ENCODE results near the gene ACSBG1. TPM values are rescaled to one million over a fixed set of nuclear protein-coding genes. Genes with fewer than 3 reads are reported as not detected.

The ACSBG1 gene
- total and polyA plus RNA-seq, 10 of the 15 experiments (the other 5 are each of a cell fraction or from before 2014, with no cell fraction given): 0.11 to 0.75 (median 0.42) TPM

GRCh38 chr15:78195735-78196201 is 38.6 kb downstream of the ACSBG1 start:
- intact Hi-C loops (cut with micrococcal nuclease; ENCODE audit: unreplicated experiment) (loop anchor here (1.0 to 2.0 kb wide), 4 partner anchors 45 to 236 kb away; partner anchors contain the start of gene CIB2), in situ Hi-C loops (cut with MboI) (loop anchor here (5.0 kb wide), 2 partner anchors 83 to 228 kb away; no protein-coding TSS in a partner anchor)
- Histone ChIP-seq H3K9ac (ENCODE audit: control insufficient read depth, insufficient read depth, low read length) (no peak overlapping the region), H4K20me1 (ENCODE audit: control insufficient read depth, insufficient read depth) (no peaks in the 10 kb centered on the region), H3K27ac (ENCODE audit: control insufficient read depth, insufficient read depth) (no peak overlapping the region), H3K36me3 (ENCODE audit: control insufficient read depth in 2 of 2, insufficient read depth in 2 of 2, low read length in 1 of 2) (no peaks in the 10 kb centered on the region), H3K79me2 (ENCODE audit: control insufficient read depth, insufficient read depth, low read length) (no peaks in the 10 kb centered on the region), H2AFZ (ENCODE audit: control insufficient read depth, low read depth, low read length) (no peak overlapping the region), H3K4me2 (ENCODE audit: control insufficient read depth, insufficient read depth) (no peak overlapping the region), H3K4me1 (ENCODE audit: control insufficient read depth, insufficient read depth, low read length) (no peaks in the 10 kb centered on the region), H3K27me3 (replicated peaks in 1 of 2; ENCODE audit: control insufficient read depth in 2 of 2, insufficient read depth in 2 of 2, low read length in 1 of 2) (peaks cover 0 to 2% of the 10 kb centered on the region in 2 experiments; a peak in 2 of 4 replicates), H3K9me3 (replicated peaks; ENCODE audit: control insufficient read depth, insufficient read depth, low read length) (no peaks in the 10 kb centered on the region; the same call in 2 of the 3 replicates), H3K4me3 (no peak overlapping the region)
- FAIRE-seq: peak; percentile 65
- TF ChIP-seq RELA (IDR thresholded peaks at IDR 0.05; ENCODE audit: borderline replicate concordance, partially characterized antibody) (peak; percentile 18), NBN (IDR thresholded peaks at IDR 0.05) (peak; percentile 50; the same call in 1 of the 2 replicates), YY1 (IDR thresholded peaks at IDR 0.05; ENCODE audit: low read depth, low read length) (peak; percentile 77), ZNF687 (IDR thresholded peaks at IDR 0.05) (no peak), SMC3 (IDR thresholded peaks at IDR 0.05; ENCODE audit: borderline replicate concordance, low read length) (peak; percentile 100), MEF2A (IDR thresholded peaks at IDR 0.05; ENCODE audit: insufficient read depth, low read depth, low read length) (no peak), IKZF1 (conservative IDR thresholded peaks at IDR 0.05) (0 out of 2 replicates have a peak, but pooled peaks have one; percentile 27), BHLHE40 (IDR thresholded peaks at IDR 0.05; ENCODE audit: borderline replicate concordance in 1 of 2, low read depth in 2 of 2, low read length in 1 of 2) (peak in 1 of 2 experiments; percentile 25; a peak in 1 of 4 replicates), RAD21 (IDR thresholded peaks at IDR 0.05; ENCODE audit: insufficient read depth, low read depth, low read length) (peak; percentile 85), CTCF (IDR thresholded peaks at IDR 0.05 in 2 of 3, conservative IDR thresholded peaks at IDR 0.05 in 1 of 3; ENCODE audit: control insufficient read depth in 2 of 3, extremely low read depth in 1 of 3, insufficient read depth in 1 of 3, low read depth in 3 of 3, low read length in 3 of 3) (peak; percentile 89 to 98 (median 93); a peak in 5 of 6 replicates)
- BruUV-seq (replicated peaks): no TSS peak
- ChIA-PET CTCF (interaction anchor here (0.6 to 7.0 kb wide), 51 partner anchors 10 to 286 kb away, joined by 3 to 200 read pairs (median 5); partner anchors contain the start of genes ACSBG1, CIB2, IDH3A and SKIC8), SMC1A (ENCODE audit: uncharacterized antibody, unreplicated experiment) (interaction anchor here (0.8 to 4.2 kb wide), 37 partner anchors 8 to 285 kb away, joined by 3 to 77 read pairs (median 6); partner anchors contain the start of genes CIB2 and IDH3A), RAD21 (ENCODE audit: unreplicated experiment) (interaction anchor here (0.6 to 5.6 kb wide), 36 partner anchors 8 to 236 kb away, joined by 3 to 147 read pairs (median 7); partner anchors contain the start of genes ACSBG1, CIB2 and IDH3A), POLR2A (interaction anchor here (0.7 to 2.2 kb wide), 3 partner anchors 9 to 238 kb away, joined by 3 to 9 read pairs (median 3); no protein-coding TSS in a partner anchor)
- ATAC-seq: peak; percentile 99
- DNase-seq (ENCODE audit: low read depth, low spot score): no peak
- WGBS (ENCODE audit: insufficient coverage, insufficient replicate concordance, low lambda C conversion rate, missing lambda C conversion rate): 24% methylated on average over 7 of the region's 7 CpGs

Data from GM12878 (cell line).